ENCODE results near the gene ZNF780A.

- TF ChIP-seq, protein P1, sequence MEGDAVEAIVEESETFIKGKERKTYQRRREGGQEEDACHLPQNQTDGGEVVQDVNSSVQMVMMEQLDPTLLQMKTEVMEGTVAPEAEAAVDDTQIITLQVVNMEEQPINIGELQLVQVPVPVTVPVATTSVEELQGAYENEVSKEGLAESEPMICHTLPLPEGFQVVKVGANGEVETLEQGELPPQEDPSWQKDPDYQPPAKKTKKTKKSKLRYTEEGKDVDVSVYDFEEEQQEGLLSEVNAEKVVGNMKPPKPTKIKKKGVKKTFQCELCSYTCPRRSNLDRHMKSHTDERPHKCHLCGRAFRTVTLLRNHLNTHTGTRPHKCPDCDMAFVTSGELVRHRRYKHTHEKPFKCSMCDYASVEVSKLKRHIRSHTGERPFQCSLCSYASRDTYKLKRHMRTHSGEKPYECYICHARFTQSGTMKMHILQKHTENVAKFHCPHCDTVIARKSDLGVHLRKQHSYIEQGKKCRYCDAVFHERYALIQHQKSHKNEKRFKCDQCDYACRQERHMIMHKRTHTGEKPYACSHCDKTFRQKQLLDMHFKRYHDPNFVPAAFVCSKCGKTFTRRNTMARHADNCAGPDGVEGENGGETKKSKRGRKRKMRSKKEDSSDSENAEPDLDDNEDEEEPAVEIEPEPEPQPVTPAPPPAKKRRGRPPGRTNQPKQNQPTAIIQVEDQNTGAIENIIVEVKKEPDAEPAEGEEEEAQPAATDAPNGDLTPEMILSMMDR (IDR thresholded peaks at IDR 0.05; ENCODE audit: insufficient read depth, low read length) = no peak
- TF ChIP-seq SPI1 (IDR thresholded peaks at IDR 0.05; ENCODE audit: borderline replicate concordance, low read depth) = no peak
- TF ChIP-seq POLR2AphosphoS5 (IDR thresholded peaks at IDR 0.05; ENCODE audit: low read depth) = no peak
- no peak for TF ChIP-seq GABPA (IDR thresholded peaks at IDR 0.05; ENCODE audit: low read depth)
Measured at GRCh38 chr19:40059624-40060023, 31.1 kb downstream of the ZNF780A start.
